HepG2 (cell line): ENCODE data around the gene ANO3. TPM values are rescaled to one million over a fixed set of nuclear protein-coding genes. Genes with fewer than 3 reads are reported as not detected.

Experiments used
- ATAC-seq: fragments of 200-7000 bp; cut with Tn5 transposase; 3 replicates; pipeline ENCODE4 v1.9.1; 2020; ENCODE audit warnings: mild to moderate bottlenecking, moderate library complexity
- BruUV-seq: library from RNA; stranded (reverse); fragments of 400-500 nt; replicated peaks from 2 replicates; lab custom pipeline; 2021; lab: Mats Ljungman, UMichigan
- CTCF ChIA-PET: fragments of 300-600 bp; formaldehyde crosslinking; extraction: SDS; loops from one replicate; lab custom pipeline; 2021; ENCODE audit warnings: low total read pairs, inconsistent platforms, low intra/inter-chr PET ratio; lab: Yijun Ruan, JAX
- POLR2A ChIA-PET: fragments of 350-600 bp; sonication (Branson Sonifier 250); formaldehyde crosslinking; loops from one replicate; lab custom pipeline; 2020; ENCODE audit warnings: antibody characterized with exemption, inconsistent platforms; lab: Yijun Ruan, JAX
- DNase-seq: peaks from one replicate; pipeline ENCODE4 v3.0.0-alpha.2; 2015; ENCODE audit warnings: low spot score
- FAIRE-seq: peaks from 3 replicates; lab custom pipeline; 2011; peaks lifted over from hg19 to GRCh38; lab: Jason Lieb, UNC
- H2AFZ ChIP-seq: one replicate; pipeline ENCODE4 v1.6.1; 2011; ENCODE audit warnings: low read length, inconsistent platforms
- H3K27ac ChIP-seq: fragments of 300-600 bp; 3 replicates; pipeline ENCODE4 v1.8.0; 2011; ENCODE audit warnings: mixed run types, mild to moderate bottlenecking, mixed read lengths, low read length, inconsistent platforms; ENCODE audit not compliant: insufficient read depth; ENCODE audit errors: extremely low read length
- H3K27me3 ChIP-seq, 2 experiments: fragments of 200-600 bp in 1 of 2; 2 replicates in 1 of 2; 3 replicates in 1 of 2; pipeline versions ENCODE4 v1.6.0 to v1.8.0; 2011; ENCODE audit warnings: low read length in 2 of 2, mild to moderate bottlenecking in 2 of 2, moderate library complexity in 2 of 2, inconsistent platforms in 1 of 2; ENCODE audit not compliant: insufficient read depth in 2 of 2, control insufficient read depth in 1 of 2
- H3K36me3 ChIP-seq, 2 experiments: fragments of 200-600 bp in 1 of 2; replicated peaks in 1 of 2; 2 replicates in 1 of 2; 3 replicates in 1 of 2; pipeline versions ENCODE4 v1.5.1 to v1.8.0; 2011; ENCODE audit warnings: low read length in 2 of 2, inconsistent platforms in 1 of 2; ENCODE audit not compliant: insufficient read depth in 2 of 2, control insufficient read depth in 1 of 2
- H3K4me1 ChIP-seq: 2 replicates; pipeline ENCODE4 v1.5.1; 2012; ENCODE audit warnings: low read length, inconsistent platforms; ENCODE audit not compliant: insufficient read depth
- H3K4me2 ChIP-seq: 2 replicates; pipeline ENCODE4 v1.6.0; 2011; ENCODE audit warnings: low read depth, low read length, inconsistent platforms
- H3K4me3 ChIP-seq, 3 experiments: fragments of 200-600 bp in 1 of 3; sonication (generic), shearing (Covaris generic) in 1 of 3; replicated peaks in 1 of 3; 2 replicates each; pipeline ENCODE4 v1.5.1; 2011 to 2016; ENCODE audit warnings: low read length in 3 of 3, inconsistent platforms in 2 of 3, low read depth in 2 of 3, mild to moderate bottlenecking in 2 of 3, control low read depth in 1 of 3, mixed read lengths in 1 of 3; ENCODE audit not compliant: insufficient read depth in 1 of 3
- H3K79me2 ChIP-seq: one replicate; pipeline ENCODE4 v1.6.1; 2011; ENCODE audit warnings: low read length, inconsistent platforms; ENCODE audit not compliant: insufficient read depth
- H3K9ac ChIP-seq: 2 replicates; pipeline ENCODE4 v1.6.0; 2011; ENCODE audit warnings: mild to moderate bottlenecking, low read depth, low read length, inconsistent platforms; ENCODE audit not compliant: insufficient read depth
- H3K9me3 ChIP-seq: 2 replicates; pipeline ENCODE4 v1.5.1; 2012; ENCODE audit warnings: mild to moderate bottlenecking, low read length
- H4K20me1 ChIP-seq: 2 replicates; pipeline ENCODE4 v1.6.0; 2011; ENCODE audit warnings: inconsistent platforms, mild to moderate bottlenecking, low read length, moderate library complexity; ENCODE audit not compliant: insufficient read depth
- CBFB ChIP-seq: sonication (generic); formaldehyde crosslinking; IDR thresholded peaks from 2 replicates; pipeline ENCODE4 v1.4.0; 2020; ENCODE audit warnings: missing genetic modification reagents
- EHMT2 ChIP-seq: fragments of 200-600 bp; sonication (generic); IDR thresholded peaks from 2 replicates; pipeline ENCODE4 v1.7.0; 2017; ENCODE audit warnings: antibody characterized with exemption, low read depth, low read length, borderline replicate concordance
- GZF1 ChIP-seq: sonication (generic); formaldehyde crosslinking; IDR thresholded peaks from 2 replicates; pipeline ENCODE4 v1.5.1; 2020; ENCODE audit warnings: mild to moderate bottlenecking, missing genetic modification reagents
- HNRNPUL1 ChIP-seq: fragments of 200-400 bp; formaldehyde crosslinking; IDR thresholded peaks from 2 replicates; pipeline ENCODE4 v1.6.1; 2017; ENCODE audit warnings: low read depth, mild to moderate bottlenecking, low read length, moderate library complexity
- NFKBIZ ChIP-seq: IDR thresholded peaks from 2 replicates; pipeline ENCODE4 v1.6.1; 2018; ENCODE audit warnings: missing genetic modification reagents, missing compliant biosample characterization
- NR2F6 ChIP-seq, 2 experiments: IDR thresholded peaks; 2 replicates each; pipeline ENCODE4 v1.6.1; 2016; ENCODE audit warnings: antibody characterized with exemption in 1 of 2, mild to moderate bottlenecking in 1 of 2
- SETDB1 ChIP-seq: sonication (generic); formaldehyde crosslinking; IDR thresholded peaks from 2 replicates; pipeline ENCODE4 v1.5.1; 2020; ENCODE audit warnings: missing genetic modification reagents, mild to moderate bottlenecking, borderline replicate concordance
- SIX1 ChIP-seq: sonication (generic); formaldehyde crosslinking; IDR thresholded peaks from 2 replicates; pipeline ENCODE4 v1.4.0; 2020; ENCODE audit warnings: missing genetic modification reagents, borderline replicate concordance
- SNAPC2 ChIP-seq: sonication (generic); formaldehyde crosslinking; IDR thresholded peaks from 2 replicates; pipeline ENCODE4 v1.8.1; 2022; ENCODE audit warnings: mild to moderate bottlenecking, missing genetic modification reagents
- SSRP1 ChIP-seq: IDR thresholded peaks from 2 replicates; pipeline ENCODE4 v1.6.1; 2016; ENCODE audit warnings: control low read depth
- ZBTB1 ChIP-seq: sonication (generic); formaldehyde crosslinking; IDR thresholded peaks from 2 replicates; pipeline ENCODE4 v1.4.0; 2020; ENCODE audit warnings: missing genetic modification reagents, borderline replicate concordance
- ZNF224 ChIP-seq: sonication (generic); formaldehyde crosslinking; IDR thresholded peaks from 2 replicates; pipeline ENCODE4 v1.5.0; 2020; ENCODE audit warnings: mild to moderate bottlenecking, missing genetic modification reagents
- ZNF317 ChIP-seq: sonication (generic); formaldehyde crosslinking; IDR thresholded peaks from 2 replicates; pipeline ENCODE4 v1.5.0; 2020; ENCODE audit warnings: mild to moderate bottlenecking, missing genetic modification reagents
- ZNF557 ChIP-seq: sonication (generic); formaldehyde crosslinking; IDR thresholded peaks from 2 replicates; pipeline ENCODE4 v1.4.0; 2020; ENCODE audit warnings: missing genetic modification reagents
- ZNF674 ChIP-seq: sonication (generic); formaldehyde crosslinking; IDR thresholded peaks from 2 replicates; pipeline ENCODE4 v1.5.0; 2020; ENCODE audit warnings: low read depth, mild to moderate bottlenecking, missing genetic modification reagents
- WGBS: methylation state at CpG from one replicate; pipeline ENCODE4 v1.1.6; 2017; ENCODE audit warnings: low lambda C conversion rate; 5-methylcytosine and 5-hydroxymethylcytosine counted together
- in situ Hi-C: cut with HindIII; loops from 2 replicates; pipeline ENCODE4 v1.10.0; 2017; ENCODE audit warnings: low pct_unique_long_range_greater_than_20kb; ENCODE audit not compliant: extremely low pct_ligation_motif_present
- intact Hi-C: fragments of 100-400 bp; cut with micrococcal nuclease; formaldehyde crosslinking; loops from one replicate; pipeline ENCODE4 v1.10.0; 2022; ENCODE audit not compliant: unreplicated experiment
- polyA plus RNA-seq, 8 experiments: library from polyadenylated mRNA; depleted of rRNA in 3 of 8; stranded (reverse) in 7 of 8; unstranded in 1 of 8; fragments of >200 nt; fragmentation: Illumina TruSeq in 4 of 8; extraction: Trizol in 4 of 8; gene quantifications; 2 replicates each; pipeline versions ENCODE4 v1.2.1 to v1.2.3, GENCODE V29; 2011 to 2016; ENCODE audit warnings: low read depth in 4 of 8, missing spikeins in 1 of 8, mixed read lengths in 1 of 8; ENCODE audit not compliant: insufficient read depth in 1 of 8
- total RNA-seq, 5 experiments: library from RNA; depleted of rRNA; stranded (reverse); fragments of >200 nt; fragmentation: Illumina TruSeq; extraction: Trizol; gene quantifications; 2 replicates each; pipeline ENCODE4 v1.2.3, GENCODE V29; 2016; ENCODE audit warnings: low read depth in 1 of 5

The ANO3 gene
- total and polyA plus RNA-seq, 2 of the 13 experiments (the other 11 are each of a cell fraction or from before 2014, with no cell fraction given): 0.17 to 0.44 TPM

DNA sequence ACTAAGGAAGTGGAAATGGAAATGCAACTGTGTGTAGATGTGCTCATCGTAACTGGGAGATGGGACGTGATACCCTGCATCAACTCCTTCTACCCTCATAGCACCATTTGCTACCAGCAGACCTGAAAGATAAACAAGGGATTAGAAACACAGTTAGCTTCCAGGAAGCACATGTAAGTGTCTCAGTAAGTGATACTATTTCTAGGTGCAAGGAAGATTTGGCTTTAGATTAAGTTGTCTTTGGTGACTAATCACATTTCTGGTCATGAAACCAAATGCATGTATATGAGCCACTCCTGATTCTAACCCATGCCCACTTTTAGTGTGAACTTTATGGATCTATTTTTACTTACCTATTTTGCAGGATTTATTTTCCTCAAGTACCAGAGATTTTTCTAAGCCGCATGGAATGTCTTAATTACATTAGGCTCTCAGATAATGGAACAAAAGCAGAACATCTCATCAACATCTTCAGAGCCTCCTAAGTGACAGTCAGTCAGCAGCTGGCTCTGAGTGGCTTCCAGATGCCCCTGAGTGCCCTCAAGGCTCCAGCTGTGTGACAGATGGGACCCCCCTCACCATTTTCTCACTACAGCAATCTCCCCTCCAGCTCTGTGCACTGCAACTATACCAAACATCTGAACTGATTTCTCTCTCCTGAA lies 368.8 kb downstream of the ANO3 start:
- Histone ChIP-seq H3K9ac (no peak overlapping the region), H3K4me1 (no peaks in the 10 kb centered on the region), H3K27ac (no peak overlapping the region), H3K4me2 (no peak overlapping the region), H3K9me3 (no peaks in the 10 kb centered on the region), H3K79me2 (no peaks in the 10 kb centered on the region), H3K36me3 (no peaks in the 10 kb centered on the region), H4K20me1 (no peaks in the 10 kb centered on the region), H3K27me3 (no peaks in the 10 kb centered on the region), H3K4me3 (no peak overlapping the region), H2AFZ (no peak overlapping the region)
- ChIA-PET CTCF (no interaction called here), POLR2A (no interaction called here)
- BruUV-seq: no TSS peak
- intact Hi-C loops: no loop called here
- TF ChIP-seq SIX1 (CRISPR knock-in tag): no peak
- no peak for TF ChIP-seq GZF1 (CRISPR knock-in tag)
- no peak for TF ChIP-seq EHMT2
- no peak for TF ChIP-seq CBFB (CRISPR knock-in tag)
- TF ChIP-seq NFKBIZ (CRISPR knock-in tag): no peak
- no peak for TF ChIP-seq ZNF317
- no peak for TF ChIP-seq ZNF224 (CRISPR knock-in tag)
- in situ Hi-C loops: no loop called here
- no peak for DNase-seq
- no peak for ATAC-seq
- no peak for FAIRE-seq
- 39% methylated on average over 3 of the region's 3 CpGs for WGBS

GRCh38 chr11:26702406-26702805 lies 370.5 kb downstream of the ANO3 start:
- no peak for FAIRE-seq
- Histone ChIP-seq H3K4me3 (no peak overlapping the region), H3K9ac (no peak overlapping the region), H3K36me3 (no peaks in the 10 kb centered on the region), H3K27me3 (no peaks in the 10 kb centered on the region), H2AFZ (no peak overlapping the region), H3K4me1 (no peaks in the 10 kb centered on the region), H4K20me1 (no peaks in the 10 kb centered on the region), H3K4me2 (no peak overlapping the region), H3K79me2 (no peaks in the 10 kb centered on the region), H3K27ac (no peak overlapping the region), H3K9me3 (no peaks in the 10 kb centered on the region)
- intact Hi-C loops: no loop called here
- in situ Hi-C loops: no loop called here
- TF ChIP-seq ZNF557 (CRISPR knock-in tag) (no peak), SSRP1 (no peak), ZBTB1 (CRISPR knock-in tag) (no peak), SNAPC2 (CRISPR knock-in tag) (no peak), SETDB1 (no peak), HNRNPUL1 (no peak), NR2F6 (IDR thresholded peaks at IDR 0.05) (no peak), NR2F6 (CRISPR knock-in tag; IDR thresholded peaks at IDR 0.05) (no peak), ZNF674 (CRISPR knock-in tag) (no peak)
- DNase-seq: no peak
- ChIA-PET POLR2A (no interaction called here), CTCF (no interaction called here)
- no TSS peak for BruUV-seq
- no peak for ATAC-seq
